ENCODE data around the gene DMD.

GRCh38 chrX:31376408-31377022 is 1834.8 kb downstream of the DMD start:
- TF ChIP-seq EZH2 (IDR thresholded peaks at IDR 0.05) (no peak), POLR2AphosphoS5 (IDR thresholded peaks at IDR 0.05; ENCODE audit: borderline replicate concordance, low read depth, low read length) (no peak), FOXP2 (optimal IDR thresholded peaks at IDR 0.05; ENCODE audit: control extremely low read depth, extremely low read length, insufficient read depth) (no peak)
